HG03558 (cell line): ENCODE data around the gene GOLT1A.

Source experiments
- ATAC-seq: cut with Tn5 transposase; IDR thresholded peaks from one replicate; pipeline ENCODE4 v1.9.1; 2021; ENCODE audit warnings: moderate number of reproducible peaks; ENCODE audit not compliant: unreplicated experiment; ENCODE audit errors: extremely low read depth

Gene GOLT1A

DNA sequence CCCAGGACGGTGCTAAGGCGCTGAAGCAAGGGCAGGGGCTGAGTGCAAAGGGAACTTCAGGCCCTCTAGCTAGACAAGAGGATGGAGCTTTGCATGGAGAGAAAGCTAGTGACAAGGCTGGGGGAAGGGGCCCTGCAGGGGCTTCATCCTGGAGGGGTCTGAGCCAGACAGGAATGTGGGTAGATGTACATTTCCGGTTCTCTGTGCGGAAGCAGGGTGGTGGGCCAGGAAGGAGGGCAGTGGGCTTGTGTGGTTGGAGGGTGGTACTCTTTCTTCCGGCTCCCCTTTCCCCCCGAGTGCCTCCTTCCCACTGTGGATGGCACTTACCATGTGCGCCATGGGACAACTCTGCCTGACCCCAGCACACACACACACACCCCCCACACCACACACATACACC lies 19.0 kb downstream of the GOLT1A start:
- no peak for ATAC-seq

DNA sequence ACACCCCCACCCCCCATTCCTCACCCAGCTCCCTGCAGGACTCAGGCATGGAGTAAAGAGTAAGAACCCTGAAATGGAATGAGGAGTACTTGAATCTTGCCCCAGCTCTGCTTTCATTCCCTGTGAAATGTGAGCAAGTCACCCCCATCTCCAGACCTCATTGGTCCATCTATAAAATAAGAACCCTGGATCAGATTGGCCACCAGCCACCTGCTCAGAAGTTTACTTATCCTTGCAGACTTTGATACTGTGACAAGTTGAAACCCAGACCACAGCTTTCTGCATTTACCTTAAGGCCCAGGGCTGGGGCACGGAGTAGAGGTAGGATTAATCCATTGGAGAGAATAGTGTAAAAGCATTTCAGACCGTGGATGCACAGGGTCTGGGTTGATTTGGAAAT lies 19.7 kb downstream of the GOLT1A start:
- no peak for ATAC-seq

DNA sequence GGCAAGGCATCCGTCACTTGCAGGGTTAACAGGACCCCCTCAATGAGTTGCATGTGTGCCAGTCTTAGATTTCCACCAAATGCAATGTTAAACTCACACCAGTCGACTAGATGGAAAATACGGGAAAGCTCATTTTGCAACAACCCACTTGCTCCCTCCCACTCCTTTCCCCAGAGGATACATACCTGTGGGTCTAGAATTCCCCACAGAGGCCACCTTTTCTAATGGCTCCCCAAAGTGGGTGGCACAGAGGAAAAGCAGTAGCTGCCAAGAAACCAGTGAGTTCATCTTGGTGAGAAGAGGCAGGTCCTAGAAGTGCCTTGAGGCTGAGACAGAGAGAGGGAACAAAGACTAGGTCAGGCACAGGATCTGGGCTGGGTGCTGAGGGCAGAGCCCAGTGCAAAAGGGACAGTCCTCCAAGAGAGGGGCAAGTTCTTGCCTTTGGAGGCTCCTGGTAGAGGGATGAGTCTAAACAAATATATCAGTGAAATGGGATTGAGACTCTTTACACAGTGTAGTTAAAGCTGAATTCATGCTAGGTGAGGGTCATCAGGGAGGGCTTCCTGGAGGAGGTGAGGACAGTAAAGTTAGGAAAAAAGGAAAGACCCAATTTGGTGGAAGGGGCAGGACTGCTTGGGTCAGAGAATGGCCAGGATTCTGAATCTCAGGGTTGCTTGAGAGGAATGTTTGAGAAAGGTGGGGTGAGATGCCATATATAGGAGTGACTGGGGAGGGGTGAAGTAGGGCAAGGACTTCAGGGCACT lies 21.0 kb downstream of the GOLT1A start:
- no peak for ATAC-seq

DNA sequence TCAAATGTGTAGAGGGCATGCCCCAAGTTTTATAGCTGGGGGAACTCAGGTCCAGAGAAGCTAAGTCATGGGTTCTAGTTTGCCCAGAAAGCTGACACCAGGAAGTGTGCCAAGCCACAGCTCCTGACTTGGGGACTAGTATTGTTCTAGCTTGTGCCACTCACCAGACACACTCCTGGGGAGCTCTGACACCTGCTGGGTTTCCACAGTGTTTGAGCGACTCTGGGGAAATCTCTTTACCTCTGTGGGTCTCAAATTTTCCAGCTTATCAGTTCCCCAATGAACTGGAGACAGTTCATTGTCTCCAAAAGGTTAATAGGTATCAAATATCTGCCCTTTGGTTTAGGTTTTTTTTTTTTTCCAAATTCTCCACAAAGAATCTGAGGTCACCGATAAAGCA lies 21.7 kb downstream of the GOLT1A start:
- no peak for ATAC-seq

DNA sequence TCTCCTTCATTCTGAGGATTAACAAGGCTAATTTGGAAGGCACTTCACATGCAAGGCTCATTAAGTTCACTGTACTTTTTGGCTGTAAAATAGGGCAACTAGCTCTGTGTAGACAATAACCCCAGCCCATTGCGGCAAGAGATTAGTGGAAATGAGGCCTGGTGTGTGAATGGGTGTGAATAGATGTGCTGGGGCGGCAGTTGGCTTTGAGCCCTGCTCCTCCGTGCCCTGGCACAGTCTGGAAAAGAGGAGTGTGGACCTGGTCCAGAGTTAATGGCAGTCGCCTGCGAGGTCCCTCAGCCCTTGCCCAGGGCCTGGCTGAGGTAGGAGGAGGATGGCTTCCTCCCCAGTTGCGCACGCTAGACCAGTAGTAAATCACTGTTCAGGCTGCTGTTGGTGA lies 22.3 kb downstream of the GOLT1A start:
- no peak for ATAC-seq

DNA sequence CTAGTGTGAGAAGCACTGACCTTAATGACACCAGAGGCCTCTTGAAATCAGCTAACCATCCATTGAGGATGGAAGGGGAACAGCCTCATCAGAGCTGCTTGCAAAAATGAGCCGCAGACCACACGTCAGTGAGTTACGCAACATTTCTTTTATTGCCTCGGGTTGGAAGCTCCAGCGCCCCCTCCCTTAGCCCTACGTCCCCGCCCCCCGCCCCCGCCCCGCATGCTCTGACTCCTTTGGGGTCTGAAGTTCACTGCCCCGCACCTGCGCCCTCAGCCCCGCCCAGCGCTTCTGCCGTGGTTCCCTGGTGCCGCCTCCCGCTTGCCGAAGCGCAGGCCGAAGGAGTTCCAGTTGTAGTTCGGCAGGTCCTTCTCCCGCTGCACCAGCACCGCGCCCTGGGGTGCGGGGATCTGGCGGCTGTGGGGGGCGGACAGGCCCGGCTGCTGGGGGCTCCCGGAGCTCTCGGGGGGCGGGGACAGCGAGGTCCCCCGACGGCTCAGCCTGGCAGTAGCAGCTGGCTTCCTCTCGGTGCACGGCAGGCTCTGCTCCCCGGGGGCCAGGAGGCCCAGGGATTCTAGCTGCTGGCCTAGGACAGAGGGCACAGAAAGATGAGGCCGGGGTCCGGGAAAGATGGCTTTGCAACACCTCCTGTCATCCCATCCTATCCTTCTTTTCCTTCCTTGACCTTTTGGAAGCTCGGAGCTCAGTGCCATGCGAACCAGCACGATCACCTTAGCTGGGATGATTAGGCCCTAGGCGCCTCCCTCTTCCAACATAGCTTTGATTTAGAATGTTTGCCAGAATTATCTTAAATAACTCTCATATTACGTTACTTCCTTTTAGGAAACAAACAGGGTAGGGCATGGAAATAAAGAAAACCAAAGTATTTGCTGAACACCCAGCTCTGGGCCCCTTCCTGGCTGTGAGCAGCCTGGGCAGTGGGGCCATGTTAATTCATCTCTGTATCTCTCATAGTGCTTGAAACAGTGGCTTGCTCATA lies 23.3 kb downstream of the GOLT1A start:
- no peak for ATAC-seq

DNA sequence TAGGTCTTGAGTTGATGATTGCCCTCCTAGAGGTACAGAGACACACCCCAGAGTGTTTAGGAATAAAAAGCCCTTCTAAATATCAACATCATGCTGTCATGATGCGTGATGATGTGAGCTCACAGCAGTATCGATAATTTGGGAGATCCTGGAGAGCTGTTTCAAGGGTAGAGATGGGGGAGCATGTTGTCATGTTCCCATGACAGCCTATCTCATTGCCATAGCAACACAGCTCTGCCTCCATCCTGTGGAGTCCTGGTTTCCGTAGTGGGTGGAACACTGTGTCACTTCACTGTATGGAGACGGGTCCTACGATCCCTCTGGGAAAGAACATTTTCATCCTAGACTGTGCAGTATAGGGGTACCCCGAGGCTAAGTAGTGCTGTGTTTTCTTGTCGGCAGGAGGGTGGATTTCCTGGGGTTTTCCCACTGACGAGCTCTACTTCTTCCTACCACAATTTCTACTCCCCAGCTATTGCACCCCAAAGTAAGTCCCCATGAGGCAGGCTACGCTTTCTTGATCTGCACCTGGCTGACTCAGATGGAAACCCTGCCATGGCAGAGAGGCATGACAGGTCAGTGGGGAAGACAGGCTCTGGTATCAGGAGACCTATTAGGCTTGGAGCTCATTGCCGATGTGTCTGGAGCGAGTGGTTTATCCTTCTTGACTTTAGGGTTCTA lies 24.7 kb downstream of the GOLT1A start:
- ATAC-seq: no peak

DNA sequence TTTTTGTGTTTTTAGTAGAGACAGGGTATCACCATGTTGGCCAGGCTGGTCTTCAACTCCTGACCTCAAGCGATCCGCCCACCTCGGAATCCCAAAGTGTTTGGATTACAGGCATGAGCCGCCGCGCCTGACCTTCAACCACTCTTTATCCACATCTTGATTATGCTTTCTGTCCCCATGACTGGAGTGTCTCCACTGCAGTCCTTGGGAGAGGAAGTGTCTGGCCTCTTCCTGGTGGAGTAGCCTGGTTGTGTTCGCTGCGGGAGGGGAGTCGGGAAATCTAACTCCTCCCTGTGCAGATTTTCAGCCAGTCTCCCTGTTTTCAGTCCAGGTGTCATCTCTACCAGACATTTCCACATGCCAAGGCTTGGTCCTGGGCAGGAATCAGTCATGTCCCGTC lies 27.2 kb downstream of the GOLT1A start:
- no peak for ATAC-seq

DNA sequence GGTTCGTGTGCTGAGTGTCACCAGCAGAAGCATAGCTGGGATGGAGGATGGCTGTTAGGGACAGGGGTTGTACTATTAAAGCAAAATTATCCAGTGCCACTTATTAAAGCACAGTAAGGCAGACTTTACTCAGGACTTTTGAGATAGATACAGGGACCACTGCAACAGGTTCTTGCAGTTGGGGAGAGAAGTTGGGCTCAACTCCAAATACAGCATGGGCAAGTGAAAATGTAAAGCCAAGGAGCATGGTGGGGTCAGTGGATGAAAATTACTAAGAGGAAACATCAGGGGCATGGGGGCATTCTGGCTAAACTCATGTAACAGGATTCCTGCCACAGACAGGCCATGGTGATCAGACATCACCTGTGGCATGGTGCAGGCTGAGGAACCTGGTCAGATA lies 32.7 kb downstream of the GOLT1A start:
- no peak for ATAC-seq

DNA sequence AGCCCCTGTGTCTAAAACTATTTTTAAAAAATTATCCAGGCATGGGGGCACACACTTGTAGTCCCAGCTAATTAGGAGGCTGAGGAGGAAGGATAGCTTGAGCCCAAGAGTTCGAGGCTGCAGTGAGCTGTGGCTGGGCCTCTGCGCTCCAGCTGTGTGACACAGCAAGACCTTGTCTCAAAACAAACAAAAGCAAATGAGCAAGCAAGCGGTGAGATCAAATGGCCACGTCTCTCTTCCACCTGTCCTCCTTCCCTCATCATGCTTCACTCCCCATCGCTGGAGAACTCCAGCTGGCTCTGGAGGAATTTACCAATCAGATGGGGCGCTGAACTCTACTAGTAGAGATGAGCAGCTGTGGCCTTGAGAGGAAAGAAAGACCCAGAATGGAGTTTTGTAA lies 33.7 kb downstream of the GOLT1A start:
- ATAC-seq: no peak

DNA sequence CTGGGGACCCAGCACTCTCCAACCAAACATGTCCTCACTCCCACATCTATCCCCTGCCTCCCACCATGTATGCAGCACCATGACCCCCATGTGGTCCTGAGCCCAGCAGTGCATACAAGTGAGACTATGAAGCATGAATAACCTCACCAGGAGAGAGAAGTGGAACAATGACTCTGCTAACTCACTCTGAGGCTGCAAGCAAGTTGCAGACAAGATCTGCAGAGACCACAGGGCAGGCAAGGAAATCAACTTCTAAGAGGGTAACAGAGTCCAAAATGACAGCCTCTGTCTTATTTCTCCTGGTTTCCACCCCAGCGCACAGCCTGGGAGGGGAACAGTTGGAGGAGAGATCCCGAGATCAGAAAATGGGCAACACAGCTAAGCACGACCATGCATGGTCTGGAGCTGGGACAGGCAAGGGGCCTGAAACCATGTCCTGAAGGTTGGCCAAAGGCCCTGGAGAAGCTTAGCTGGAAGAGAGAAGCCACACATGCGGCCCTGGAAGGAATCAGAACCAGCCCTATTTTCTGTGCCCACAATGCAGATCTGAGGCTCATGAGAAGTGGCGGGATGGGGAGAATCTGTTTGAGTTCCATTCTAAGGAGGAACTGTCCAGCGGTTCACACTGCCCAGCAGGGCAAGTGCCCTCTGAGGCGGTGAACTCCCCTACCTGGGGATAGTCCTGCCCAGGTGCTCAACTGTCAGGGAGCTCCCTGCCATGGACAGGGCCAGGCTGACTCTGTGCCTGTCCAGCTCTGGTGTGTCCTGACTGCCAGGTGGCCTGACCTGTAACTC lies 35.1 kb downstream of the GOLT1A start:
- no peak for ATAC-seq

DNA sequence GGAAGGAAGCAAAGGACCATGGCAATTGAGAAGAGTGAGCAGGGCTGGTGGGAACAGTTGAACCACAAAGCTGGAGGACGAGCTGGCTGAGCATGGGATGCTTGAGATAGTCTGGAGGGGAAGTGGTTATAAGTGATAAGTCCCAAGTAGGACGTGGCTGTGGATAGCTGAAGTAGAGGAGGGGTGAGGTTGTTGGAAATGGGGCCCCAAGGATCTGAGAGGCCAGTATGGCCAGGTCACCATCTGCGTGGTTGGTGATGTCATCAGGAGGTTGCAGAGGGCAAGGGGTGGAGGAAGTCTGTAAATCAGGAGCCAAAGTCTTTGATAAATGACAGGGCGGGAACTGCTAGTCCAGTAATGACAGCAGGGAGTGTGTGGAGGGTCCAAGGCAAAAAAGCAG lies 36.7 kb downstream of the GOLT1A start:
- ATAC-seq: no peak

DNA sequence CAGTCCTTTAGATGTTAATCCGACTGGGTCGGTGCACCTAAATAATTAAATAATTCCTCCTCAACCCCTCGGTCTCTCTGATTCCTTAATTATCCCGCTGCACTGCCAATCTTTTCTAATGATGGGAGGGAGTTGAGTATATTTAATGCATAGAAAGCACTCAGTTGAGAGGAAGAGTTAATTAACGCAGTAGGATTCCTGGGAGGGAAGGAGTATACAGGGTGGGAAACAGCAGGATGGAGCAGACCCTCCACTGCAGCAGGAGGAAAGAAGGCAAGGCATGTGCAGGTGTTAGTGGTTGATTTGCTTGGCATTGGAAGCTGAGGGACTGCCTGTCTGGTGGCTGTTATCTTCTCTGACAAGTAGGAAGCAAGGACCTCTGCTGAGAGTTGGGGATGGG lies 37.7 kb downstream of the GOLT1A start:
- no peak for ATAC-seq

DNA sequence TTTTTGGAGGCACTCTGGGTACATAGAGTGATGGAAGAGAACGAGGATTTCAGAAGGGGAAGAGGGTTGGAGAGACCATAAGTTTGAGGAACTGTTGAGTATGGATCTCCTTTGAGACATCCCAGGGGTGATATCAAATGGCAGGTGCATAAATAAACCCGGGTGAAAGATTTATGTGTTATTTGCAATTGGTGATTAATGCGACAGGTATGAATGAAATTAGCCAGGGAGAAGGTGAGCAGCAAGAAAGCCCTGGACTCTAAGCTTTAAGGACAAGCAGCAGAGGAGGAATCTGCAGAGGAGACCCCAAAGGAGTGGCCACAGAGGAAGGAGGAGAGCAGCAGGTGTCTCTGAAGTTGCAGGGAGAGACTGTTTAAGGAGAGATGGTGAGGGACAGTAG lies 38.8 kb downstream of the GOLT1A start:
- ATAC-seq: no peak

DNA sequence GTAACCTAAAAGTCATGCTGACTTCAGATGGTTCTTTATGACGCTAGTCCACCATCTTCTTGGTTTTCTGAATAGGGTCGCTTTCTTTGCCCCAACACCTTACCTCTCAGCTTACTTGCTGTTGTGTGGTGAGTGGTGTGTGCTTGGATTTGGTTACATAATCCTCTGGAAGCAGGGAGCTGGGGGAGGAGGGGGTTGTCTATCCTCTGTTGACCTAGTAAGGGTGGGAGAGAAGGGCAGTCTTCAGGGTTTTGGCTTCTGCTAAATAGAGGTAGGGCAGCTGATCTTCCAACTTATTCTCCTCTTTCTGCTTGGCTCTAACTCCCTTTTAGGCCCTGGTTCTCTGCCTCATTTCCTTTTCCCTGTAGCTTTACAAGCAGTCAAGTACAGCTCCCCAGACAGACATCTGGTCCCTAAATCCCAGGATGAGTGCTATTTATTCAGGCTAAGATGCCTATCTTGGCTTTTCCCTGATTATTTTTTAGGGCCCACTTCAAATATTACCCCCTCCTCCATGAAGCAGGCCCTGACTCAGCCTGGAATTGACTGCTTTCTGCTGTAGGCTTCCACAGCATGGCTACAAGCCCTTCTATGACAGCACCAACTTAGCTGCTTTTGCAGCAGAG lies 41.3 kb downstream of the GOLT1A start:
- no peak for ATAC-seq

DNA sequence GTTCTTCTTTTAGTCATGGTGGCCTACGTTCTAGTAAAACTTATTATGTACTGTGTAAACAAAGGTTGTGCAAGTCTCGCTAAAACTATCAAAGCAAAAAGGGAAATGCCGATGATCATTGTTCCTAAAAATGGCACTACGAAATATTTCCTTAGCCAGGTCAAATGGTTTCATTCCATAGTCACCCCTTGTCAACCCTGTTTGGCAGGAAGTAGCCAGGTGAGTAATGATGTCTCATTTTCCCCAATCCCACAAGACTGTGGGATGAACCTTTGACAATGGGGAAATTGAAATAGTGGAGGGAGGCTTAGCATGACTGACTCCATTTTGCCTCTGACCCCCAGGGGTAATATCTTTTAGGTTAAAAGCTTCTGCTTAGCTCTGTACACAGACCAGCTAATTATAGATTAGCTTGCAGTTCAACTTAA lies 42.0 kb downstream of the GOLT1A start:
- ATAC-seq: no peak

DNA sequence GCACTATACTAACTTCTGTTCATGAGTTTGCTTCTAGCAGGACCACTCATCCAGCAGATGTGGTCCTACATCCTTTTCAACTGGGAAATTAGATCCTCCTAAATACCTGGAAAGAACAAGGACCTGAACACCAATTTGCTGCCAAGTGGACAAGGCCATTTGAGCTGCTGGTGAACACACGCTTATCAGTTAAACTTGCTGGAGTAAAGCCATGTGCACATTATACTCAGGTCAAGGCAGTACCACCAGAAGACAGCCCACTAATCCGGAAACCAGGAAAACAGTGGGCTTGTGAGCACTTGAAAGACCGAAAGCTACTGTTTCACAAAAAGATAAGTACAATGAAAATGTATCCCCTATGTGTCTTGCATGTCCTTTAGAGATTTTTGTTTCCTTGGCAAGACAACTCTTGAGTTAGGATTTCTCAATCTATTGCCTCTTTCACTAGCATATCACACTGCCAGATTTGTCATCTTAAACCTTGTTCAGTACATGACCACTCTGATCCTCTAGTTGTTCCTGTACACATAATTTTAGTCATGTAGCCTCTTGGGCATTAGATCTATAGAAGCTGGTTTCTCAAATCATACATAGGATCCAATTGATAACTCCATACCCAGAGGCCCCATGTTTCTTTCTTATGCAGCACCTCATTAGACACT lies 43.2 kb downstream of the GOLT1A start:
- ATAC-seq: no peak

DNA sequence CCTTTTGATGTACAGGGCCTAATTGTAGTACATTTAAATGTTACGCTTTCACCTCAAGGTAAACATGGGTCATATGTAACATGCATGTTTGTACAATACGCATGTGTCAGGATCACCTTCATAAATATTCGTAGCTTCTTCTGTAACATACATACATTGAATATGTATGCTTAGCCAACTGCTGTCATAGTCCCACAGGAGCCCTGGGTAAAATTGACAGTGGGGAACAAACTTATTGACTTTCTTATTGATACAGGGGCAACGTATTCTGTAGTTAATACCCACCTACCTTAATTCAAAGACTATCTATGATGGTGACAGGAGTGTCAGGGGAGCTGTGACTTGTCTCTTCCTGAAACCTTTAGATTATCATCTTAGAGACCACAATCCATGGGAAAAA lies 43.9 kb downstream of the GOLT1A start:
- ATAC-seq: no peak

DNA sequence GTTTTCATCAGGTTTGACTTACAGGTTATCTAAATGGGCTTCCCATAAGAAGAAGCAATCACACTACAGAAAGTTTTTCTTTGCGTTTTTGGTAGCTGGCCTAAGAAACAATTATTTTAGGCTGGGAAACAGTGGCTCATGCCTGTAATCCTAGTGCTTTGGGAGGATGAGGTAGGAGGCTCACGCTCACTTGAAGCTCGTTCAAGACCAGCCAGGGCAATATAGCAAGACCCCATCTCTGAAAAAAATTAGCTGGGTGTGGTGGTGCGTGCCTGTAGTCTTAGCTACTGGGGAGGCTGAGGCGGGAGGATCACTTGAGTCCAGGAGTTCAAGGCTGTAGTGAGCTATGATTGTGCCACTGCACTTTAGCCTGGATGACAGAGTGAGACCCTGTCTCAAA lies 46.1 kb downstream of the GOLT1A start:
- no peak for ATAC-seq
